HepG2 (cell line): Measurements from ENCODE around the gene SCT. TPM values are rescaled to one million over a fixed set of nuclear protein-coding genes. Genes with fewer than 3 reads are reported as not detected.
A peak's percentile ranks its signal among the peaks of the same experiment; 100 is the strongest.

Experiments
- HNRNPL ChIP-seq: fragments of 200-400 bp; formaldehyde crosslinking; IDR thresholded peaks from 2 replicates; pipeline ENCODE4 v1.6.1; 2017; ENCODE audit warnings: mild to moderate bottlenecking, low read depth, low read length
- MAFK ChIP-seq, 2 experiments: IDR thresholded peaks in 1 of 2; conservative IDR thresholded peaks in 1 of 2; 2 replicates each; pipeline ENCODE4 v1.6.1; 2011; ENCODE audit warnings: improper control_type of control experiment in 2 of 2, low read length in 2 of 2
- MNT ChIP-seq: fragments of 450-650 bp; IDR thresholded peaks from 2 replicates; pipeline ENCODE4 v1.6.1; 2016
- NFKB2 ChIP-seq: sonication (generic); formaldehyde crosslinking; IDR thresholded peaks from 2 replicates; pipeline ENCODE4 v1.4.0; 2020; ENCODE audit warnings: missing genetic modification reagents, borderline replicate concordance
- PBX3 ChIP-seq: sonication (generic); formaldehyde crosslinking; IDR thresholded peaks from 2 replicates; pipeline ENCODE4 v1.8.1; 2023; ENCODE audit warnings: missing genetic modification reagents, inconsistent platforms, borderline replicate concordance
- RARG ChIP-seq: sonication (generic); formaldehyde crosslinking; IDR thresholded peaks from 2 replicates; pipeline ENCODE4 v1.4.0; 2020; ENCODE audit warnings: low read depth, mild to moderate bottlenecking, missing genetic modification reagents
- SAP130 ChIP-seq: IDR thresholded peaks from 2 replicates; pipeline ENCODE4 v1.6.1; 2016; ENCODE audit warnings: low read depth
- THRA ChIP-seq: sonication (generic); formaldehyde crosslinking; IDR thresholded peaks from 2 replicates; pipeline ENCODE4 v1.4.0; 2020; ENCODE audit warnings: missing genetic modification reagents, borderline replicate concordance
- XRCC5 ChIP-seq: fragments of 200-400 bp; formaldehyde crosslinking; optimal IDR thresholded peaks from 2 replicates; pipeline ENCODE3; 2017; ENCODE audit warnings: mild to moderate bottlenecking, low read length
- ZNF24 ChIP-seq: fragments of 450-650 bp; IDR thresholded peaks from 2 replicates; pipeline ENCODE4 v1.6.1; 2017; ENCODE audit warnings: antibody characterized with exemption, mild to moderate bottlenecking
- ZNF326 ChIP-seq: sonication (generic); formaldehyde crosslinking; IDR thresholded peaks from 2 replicates; pipeline ENCODE4 v1.4.0; 2020; ENCODE audit warnings: missing genetic modification reagents, borderline replicate concordance
- ZNF329 ChIP-seq: sonication (generic); formaldehyde crosslinking; IDR thresholded peaks from 2 replicates; pipeline ENCODE4 v1.9.0; 2021; ENCODE audit warnings: low read depth, mild to moderate bottlenecking, missing genetic modification reagents
- ZNF441 ChIP-seq: sonication (generic); formaldehyde crosslinking; IDR thresholded peaks from 2 replicates; pipeline ENCODE4 v1.7.0; 2021; ENCODE audit warnings: missing genetic modification reagents, borderline replicate concordance
- ZNF7 ChIP-seq: IDR thresholded peaks from 2 replicates; pipeline ENCODE4 v1.6.1; 2016; ENCODE audit warnings: missing biosample characterization, missing genetic modification reagents
- polyA plus RNA-seq, 8 experiments: library from polyadenylated mRNA; depleted of rRNA in 3 of 8; stranded (reverse) in 7 of 8; unstranded in 1 of 8; fragments of >200 nt; fragmentation: Illumina TruSeq in 4 of 8; extraction: Trizol in 4 of 8; gene quantifications; 2 replicates each; pipeline versions ENCODE4 v1.2.1 to v1.2.3, GENCODE V29; 2011 to 2016; ENCODE audit warnings: low read depth in 4 of 8, missing spikeins in 1 of 8, mixed read lengths in 1 of 8; ENCODE audit not compliant: insufficient read depth in 1 of 8
- total RNA-seq, 5 experiments: library from RNA; depleted of rRNA; stranded (reverse); fragments of >200 nt; fragmentation: Illumina TruSeq; extraction: Trizol; gene quantifications; 2 replicates each; pipeline ENCODE4 v1.2.3, GENCODE V29; 2016; ENCODE audit warnings: low read depth in 1 of 5
- TF ChIP-seq, protein P1 (sequence below): sonication (generic); formaldehyde crosslinking; IDR thresholded peaks from 2 replicates; pipeline ENCODE4 v1.8.0; 2022; ENCODE audit warnings: missing genetic modification reagents, mild to moderate bottlenecking, moderate library complexity, borderline replicate concordance

Gene SCT
- total and polyA plus RNA-seq, 2 of the 13 experiments (the other 11 are each of a cell fraction or from before 2014, with no cell fraction given), result not detected

GRCh38 chr11:587978-588380 is 39.0 kb downstream of the SCT start (continued):
- TF ChIP-seq, protein P1, sequence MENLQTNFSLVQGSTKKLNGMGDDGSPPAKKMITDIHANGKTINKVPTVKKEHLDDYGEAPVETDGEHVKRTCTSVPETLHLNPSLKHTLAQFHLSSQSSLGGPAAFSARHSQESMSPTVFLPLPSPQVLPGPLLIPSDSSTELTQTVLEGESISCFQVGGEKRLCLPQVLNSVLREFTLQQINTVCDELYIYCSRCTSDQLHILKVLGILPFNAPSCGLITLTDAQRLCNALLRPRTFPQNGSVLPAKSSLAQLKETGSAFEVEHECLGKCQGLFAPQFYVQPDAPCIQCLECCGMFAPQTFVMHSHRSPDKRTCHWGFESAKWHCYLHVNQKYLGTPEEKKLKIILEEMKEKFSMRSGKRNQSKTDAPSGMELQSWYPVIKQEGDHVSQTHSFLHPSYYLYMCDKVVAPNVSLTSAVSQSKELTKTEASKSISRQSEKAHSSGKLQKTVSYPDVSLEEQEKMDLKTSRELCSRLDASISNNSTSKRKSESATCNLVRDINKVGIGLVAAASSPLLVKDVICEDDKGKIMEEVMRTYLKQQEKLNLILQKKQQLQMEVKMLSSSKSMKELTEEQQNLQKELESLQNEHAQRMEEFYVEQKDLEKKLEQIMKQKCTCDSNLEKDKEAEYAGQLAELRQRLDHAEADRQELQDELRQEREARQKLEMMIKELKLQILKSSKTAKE (CRISPR knock-in tag), result peak; percentile 84; the same call in 1 of the 2 replicates
- TF ChIP-seq ZNF326 (CRISPR knock-in tag) (no peak), MAFK (conservative IDR thresholded peaks at IDR 0.05 in 1 of 2, IDR thresholded peaks at IDR 0.05 in 1 of 2; ENCODE audit: low read length in 2 of 2) (no peak), SAP130 (CRISPR knock-in tag) (peak; percentile 94), PBX3 (no peak), RARG (CRISPR knock-in tag) (no peak), ZNF329 (CRISPR knock-in tag) (no peak), THRA (CRISPR knock-in tag) (peak; percentile 95; the same call in 1 of the 2 replicates), HNRNPL (no peak), ZNF24 (no peak), ZNF441 (CRISPR knock-in tag) (peak; percentile 84; the same call in 1 of the 2 replicates), MNT (peak; percentile 46; the same call in 1 of the 2 replicates), XRCC5 (peak; percentile 71), NFKB2 (CRISPR knock-in tag) (no peak), ZNF7 (CRISPR knock-in tag) (no peak)
